GM12878 (cell line): ENCODE results near the gene ZXDC. TPM values are rescaled to one million over a fixed set of nuclear protein-coding genes. Genes with fewer than 3 reads are reported as not detected.

Experiments
- ATAC-seq: fragments of 200-7000 bp; cut with Tn5 transposase; 3 replicates; pipeline ENCODE4 v1.9.1; 2020; ENCODE audit warnings: mild to moderate bottlenecking, moderate library complexity
- BruUV-seq: library from RNA; stranded (reverse); fragments of 400-500 nt; replicated peaks from 2 replicates; lab custom pipeline; 2021; lab: Mats Ljungman, UMichigan
- CTCF ChIA-PET: fragments of 300-600 bp; sonication (Branson Sonifier 250); formaldehyde crosslinking; extraction: SDS; loops from one replicate; lab custom pipeline; 2021; ENCODE audit warnings: inconsistent platforms; lab: Yijun Ruan, JAX
- POLR2A ChIA-PET: fragments of 350-600 bp; formaldehyde crosslinking; extraction: SDS; loops from one replicate; lab custom pipeline; 2021; ENCODE audit warnings: inconsistent platforms; lab: Charles Lee
- RAD21 ChIA-PET: fragments of 300-600 bp; sonication (Branson Sonifier 250); formaldehyde crosslinking; loops from one replicate; lab custom pipeline; 2023; ENCODE audit warnings: antibody characterized with exemption; ENCODE audit not compliant: unreplicated experiment; lab: Charles Lee
- SMC1A ChIA-PET: fragments of 300-600 bp; sonication (Branson Sonifier 250); formaldehyde crosslinking; loops from one replicate; lab custom pipeline; 2023; ENCODE audit not compliant: unreplicated experiment, uncharacterized antibody; lab: Charles Lee
- DNase-seq: peaks from one replicate; pipeline ENCODE4 v3.0.0-alpha.2; 2011; ENCODE audit warnings: low read depth, low spot score
- FAIRE-seq: peaks from 3 replicates; lab custom pipeline; 2011; peaks lifted over from hg19 to GRCh38; lab: Jason Lieb, UNC
- H2AFZ ChIP-seq: 2 replicates; pipeline ENCODE4 v1.6.0; 2011; ENCODE audit warnings: low read depth, low read length, control low read depth; ENCODE audit not compliant: control insufficient read depth
- H3K27ac ChIP-seq: 2 replicates; pipeline ENCODE4 v1.5.1; 2011; ENCODE audit warnings: control low read depth; ENCODE audit not compliant: control insufficient read depth, insufficient read depth
- H3K27me3 ChIP-seq, 2 experiments: replicated peaks in 1 of 2; 2 replicates each; pipeline versions ENCODE4 v1.6.0 to v1.6.1; 2011; ENCODE audit warnings: low read length in 1 of 2; ENCODE audit not compliant: control insufficient read depth in 2 of 2, insufficient read depth in 2 of 2
- H3K36me3 ChIP-seq, 2 experiments: 2 replicates each; pipeline ENCODE4 v1.5.1; 2011; ENCODE audit warnings: low read length in 1 of 2; ENCODE audit not compliant: control insufficient read depth in 2 of 2, insufficient read depth in 2 of 2
- H3K4me1 ChIP-seq: 2 replicates; pipeline ENCODE4 v1.6.1; 2011; ENCODE audit warnings: mild to moderate bottlenecking, low read length, moderate library complexity, mixed read lengths; ENCODE audit not compliant: control insufficient read depth, insufficient read depth
- H3K4me2 ChIP-seq: 2 replicates; pipeline ENCODE4 v1.6.0; 2011; ENCODE audit warnings: control low read depth; ENCODE audit not compliant: control insufficient read depth, insufficient read depth
- H3K4me3 ChIP-seq: fragments of 200-600 bp; sonication (generic); 2 replicates; pipeline ENCODE4 v1.5.1; 2016
- H3K79me2 ChIP-seq: 2 replicates; pipeline ENCODE4 v1.6.0; 2011; ENCODE audit warnings: low read length; ENCODE audit not compliant: control insufficient read depth, insufficient read depth
- H3K9ac ChIP-seq: 2 replicates; pipeline ENCODE4 v1.8.0; 2011; ENCODE audit warnings: low read length, control low read depth, mixed read lengths; ENCODE audit not compliant: control insufficient read depth, insufficient read depth
- H3K9me3 ChIP-seq: replicated peaks from 3 replicates; pipeline ENCODE4 v1.5.1; 2011; ENCODE audit warnings: mild to moderate bottlenecking, low read length; ENCODE audit not compliant: control insufficient read depth, insufficient read depth
- H4K20me1 ChIP-seq: 2 replicates; pipeline ENCODE4 v1.6.0; 2011; ENCODE audit not compliant: control insufficient read depth, insufficient read depth
- BCL11A ChIP-seq: IDR thresholded peaks from 2 replicates; pipeline ENCODE4 v1.6.1; 2011; ENCODE audit warnings: low read depth, low read length
- JUNB ChIP-seq: IDR thresholded peaks from 2 replicates; pipeline ENCODE4 v1.6.1; 2016; ENCODE audit warnings: antibody characterized with exemption, mild to moderate bottlenecking
- KLF5 ChIP-seq: fragments of 450-650 bp; IDR thresholded peaks from 2 replicates; pipeline ENCODE4 v1.6.1; 2014; ENCODE audit warnings: mild to moderate bottlenecking; ENCODE audit not compliant: partially characterized antibody
- MYC ChIP-seq: IDR thresholded peaks from 2 replicates; pipeline ENCODE4 v1.6.1; 2011; ENCODE audit warnings: mild to moderate bottlenecking, low read length, moderate library complexity, inconsistent platforms; ENCODE audit not compliant: insufficient read depth, insufficient replicate concordance, insufficient read length, severe bottlenecking
- RB1 ChIP-seq: fragments of 450-650 bp; formaldehyde crosslinking; IDR thresholded peaks from 2 replicates; pipeline ENCODE4 v1.6.1; 2017; ENCODE audit warnings: mild to moderate bottlenecking, borderline replicate concordance
- SMAD5 ChIP-seq: IDR thresholded peaks from 2 replicates; pipeline ENCODE4 v1.6.1; 2016; ENCODE audit warnings: antibody characterized with exemption, low read depth
- ZBTB33 ChIP-seq: fragments of 450-650 bp; IDR thresholded peaks from 2 replicates; pipeline ENCODE4 v1.6.1; 2017; ENCODE audit warnings: mild to moderate bottlenecking
- ZNF687 ChIP-seq: fragments of 450-650 bp; IDR thresholded peaks from 2 replicates; pipeline ENCODE4 v1.6.1; 2017; ENCODE audit warnings: mild to moderate bottlenecking, moderate library complexity
- WGBS: methylation state at CpG from one replicate; pipeline ENCODE4 v1.1.6; 2016; ENCODE audit warnings: low lambda C conversion rate; ENCODE audit not compliant: insufficient replicate concordance, insufficient coverage; ENCODE audit errors: missing lambda C conversion rate; 5-methylcytosine and 5-hydroxymethylcytosine counted together
- in situ Hi-C: fragments of 300-500 bp; cut with MboI; formaldehyde crosslinking; loops from 9 replicates; pipeline ENCODE4 v1.14.3; 2018; ENCODE audit warnings: mixed read lengths
- intact Hi-C: fragments of 100-400 bp; cut with micrococcal nuclease; formaldehyde crosslinking; loops from one replicate; pipeline ENCODE4 v1.14.2; 2022; ENCODE audit not compliant: unreplicated experiment
- polyA plus RNA-seq, 11 experiments: library from polyadenylated mRNA; depleted of rRNA in 4 of 11; unstranded in 6 of 11; stranded (reverse) in 5 of 11; fragments of >200 nt; fragmentation: Nextera tagmentation in 4 of 11; fragmentation: Illumina TruSeq in 1 of 11; extraction: Ambion mirVana in 4 of 11; extraction: Trizol in 1 of 11; gene quantifications; 1 replicate in 1 of 11; 2 replicates in 10 of 11; pipeline versions ENCODE4 v1.2.1 to v1.2.3, GENCODE V29; 2011 to 2016; ENCODE audit warnings: inconsistent platforms in 2 of 11, missing spikeins in 2 of 11, low read depth in 1 of 11
- total RNA-seq, 4 experiments: library from RNA; depleted of rRNA in 3 of 4; stranded (reverse); fragments of >200 nt in 3 of 4; fragmentation: Illumina TruSeq in 1 of 4; extraction: Trizol in 1 of 4; gene quantifications; 2 replicates each; pipeline versions ENCODE4 v1.2.1 to v1.2.3, GENCODE V29; 2013 to 2021

ZXDC gene
- total and polyA plus RNA-seq, 10 of the 15 experiments (the other 5 are each of a cell fraction or from before 2014, with no cell fraction given): 0.72 to 15.3 (median 8.5) TPM

GRCh38 chr3:126496894-126497850 lies 21.5 kb upstream of the ZXDC start:
- ChIA-PET POLR2A (no interaction called here), SMC1A (no interaction called here), RAD21 (no interaction called here), CTCF (no interaction called here)
- no peaks in the 10 kb centered on the region for H3K9me3 ChIP-seq
- ATAC-seq: no peak
- no peaks in the 10 kb centered on the region for H3K36me3 ChIP-seq
- H3K79me2 ChIP-seq: no peaks in the 10 kb centered on the region
- no peak overlapping the region for H3K27ac ChIP-seq
- 34% methylated on average over 21 of the region's 21 CpGs for WGBS
- H3K9ac ChIP-seq: no peak overlapping the region
- intact Hi-C loops: no loop called here
- no peak for FAIRE-seq
- no peaks in the 10 kb centered on the region for H3K4me1 ChIP-seq
- H3K4me3 ChIP-seq: no peak overlapping the region
- no peaks in the 10 kb centered on the region for H3K27me3 ChIP-seq
- H3K4me2 ChIP-seq: no peak overlapping the region
- H2AFZ ChIP-seq: no peak overlapping the region
- H4K20me1 ChIP-seq: no peaks in the 10 kb centered on the region
- in situ Hi-C loops: no loop called here
- no peak for DNase-seq
- no TSS peak for BruUV-seq
- TF ChIP-seq RB1 (no peak), BCL11A (no peak), JUNB (no peak), KLF5 (no peak), MYC (no peak), ZNF687 (no peak), SMAD5 (no peak), ZBTB33 (no peak)
